ENCODE data around the gene EXD1.

Gene EXD1

GRCh38 chr15:41231422-41232226 lies 1.1 kb upstream of the EXD1 start:
- DNase-seq (ENCODE audit: low spot score), result no peak

GRCh38 chr15:41230345-41230649 lies 260 bp downstream of the EXD1 start:
- DNase-seq (ENCODE audit: low spot score), result no peak

GRCh38 chr15:41219381-41219780 lies 11.2 kb downstream of the EXD1 start:
- no peak for DNase-seq (ENCODE audit: low spot score)

- DNase-seq (ENCODE audit: low spot score), result no peak
Observed at GRCh38 chr15:41218851-41219250, 11.7 kb downstream of the EXD1 start.

- DNase-seq (ENCODE audit: low spot score), result no peak
Observed at GRCh38 chr15:41215708-41216107, 14.8 kb downstream of the EXD1 start.

- no peak for DNase-seq (ENCODE audit: low spot score)
Observed at GRCh38 chr15:41207687-41208448, 22.7 kb downstream of the EXD1 start.

- no peak for DNase-seq (ENCODE audit: low spot score)
Observed at GRCh38 chr15:41205315-41205714, 25.2 kb downstream of the EXD1 start.

- DNase-seq (ENCODE audit: low spot score), result no peak
Observed at GRCh38 chr15:41203395-41203794, 27.2 kb downstream of the EXD1 start.

- no peak for DNase-seq (ENCODE audit: low spot score)
Observed at GRCh38 chr15:41199470-41199869, 31.1 kb downstream of the EXD1 start.

- DNase-seq (ENCODE audit: low spot score), result no peak
Observed at GRCh38 chr15:41194444-41194843, 36.1 kb downstream of the EXD1 start.

GRCh38 chr15:41183581-41183980 lies 47.0 kb downstream of the EXD1 start:
- no peak for DNase-seq (ENCODE audit: low spot score)

- DNase-seq (ENCODE audit: low spot score), result no peak
Observed at GRCh38 chr15:41182266-41182665, 48.3 kb downstream of the EXD1 start.

GRCh38 chr15:41180206-41180789 lies 50.3 kb downstream of the EXD1 start:
- DNase-seq (ENCODE audit: low spot score), result no peak

- DNase-seq (ENCODE audit: low spot score), result no peak
Observed at GRCh38 chr15:41169781-41170180, 60.8 kb downstream of the EXD1 start.

- no peak for DNase-seq (ENCODE audit: low spot score)
Observed at GRCh38 chr15:41169086-41169485, 61.5 kb downstream of the EXD1 start.

GRCh38 chr15:41161736-41162135 lies 68.8 kb downstream of the EXD1 start:
- no peak for DNase-seq (ENCODE audit: low spot score)

GRCh38 chr15:41161336-41161735 lies 69.2 kb downstream of the EXD1 start:
- no peak for DNase-seq (ENCODE audit: low spot score)

- no peak for DNase-seq (ENCODE audit: low spot score)
Observed at GRCh38 chr15:41160639-41161315, 69.8 kb downstream of the EXD1 start.

- DNase-seq (ENCODE audit: low spot score), result no peak
Observed at GRCh38 chr15:41154412-41154811, 76.1 kb downstream of the EXD1 start.

GRCh38 chr15:41153733-41154132 lies 76.8 kb downstream of the EXD1 start:
- no peak for DNase-seq (ENCODE audit: low spot score)

- DNase-seq (ENCODE audit: low spot score), result no peak
Observed at GRCh38 chr15:41151451-41152005, 79.0 kb downstream of the EXD1 start.

GRCh38 chr15:41150279-41150678 lies 80.3 kb downstream of the EXD1 start:
- DNase-seq (ENCODE audit: low spot score), result no peak
